Lower leg skin (tissue), 4 donors: ENCODE measurements around the gene PRICKLE2. TPM values are rescaled to one million over a fixed set of nuclear protein-coding genes. Genes with fewer than 3 reads are reported as not detected.

Experiments
- DNase-seq, 2 donors: peaks; one replicate each; pipeline ENCODE4 v3.0.0-alpha.2; 2019; ENCODE audit warnings: low spot score in 2 of 2
- H3K4me3 ChIP-seq: fragments of 200-600 bp; sonication (generic); 2 replicates; pipeline ENCODE4 v1.5.1; 2017; ENCODE audit warnings: mild to moderate bottlenecking, low read depth; ENCODE audit not compliant: poor library complexity, severe bottlenecking
- POLR2A ChIP-seq, 2 donors: fragments of 450-650 bp; IDR thresholded peaks; one replicate each; pipeline ENCODE4 v1.6.1; 2016 to 2017; ENCODE audit warnings: antibody characterized with exemption in 2 of 2, mild to moderate bottlenecking in 1 of 2, moderate library complexity in 1 of 2
- WGBS, 2 donors: methylation state at CpG; one replicate each; pipeline ENCODE4 v1.1.5; 2018; 5-methylcytosine and 5-hydroxymethylcytosine counted together
- intact Hi-C: fragments of 100-400 bp; cut with DNase I; formaldehyde crosslinking; loops from one replicate; pipeline ENCODE4 v1.15.0; 2023; ENCODE audit warnings: low total_unique reads
- total RNA-seq, 4 donors: library from RNA; depleted of rRNA; stranded (reverse); fragments of >200 nt; gene quantifications; one replicate each; pipeline ENCODE4 v1.1.0, GENCODE V29; 2016
- TF ChIP-seq, protein P1 (sequence below), 3 donors: fragments of 450-650 bp; IDR thresholded peaks; one replicate each; pipeline ENCODE4 v1.5.1; 2016; ENCODE audit warnings: antibody characterized with exemption in 3 of 3, mild to moderate bottlenecking in 3 of 3, moderate library complexity in 2 of 3

The PRICKLE2 gene
- total RNA-seq, 4 donors from 2014 or later, result 10.2 to 18.7 (median 11.7) TPM

DNA sequence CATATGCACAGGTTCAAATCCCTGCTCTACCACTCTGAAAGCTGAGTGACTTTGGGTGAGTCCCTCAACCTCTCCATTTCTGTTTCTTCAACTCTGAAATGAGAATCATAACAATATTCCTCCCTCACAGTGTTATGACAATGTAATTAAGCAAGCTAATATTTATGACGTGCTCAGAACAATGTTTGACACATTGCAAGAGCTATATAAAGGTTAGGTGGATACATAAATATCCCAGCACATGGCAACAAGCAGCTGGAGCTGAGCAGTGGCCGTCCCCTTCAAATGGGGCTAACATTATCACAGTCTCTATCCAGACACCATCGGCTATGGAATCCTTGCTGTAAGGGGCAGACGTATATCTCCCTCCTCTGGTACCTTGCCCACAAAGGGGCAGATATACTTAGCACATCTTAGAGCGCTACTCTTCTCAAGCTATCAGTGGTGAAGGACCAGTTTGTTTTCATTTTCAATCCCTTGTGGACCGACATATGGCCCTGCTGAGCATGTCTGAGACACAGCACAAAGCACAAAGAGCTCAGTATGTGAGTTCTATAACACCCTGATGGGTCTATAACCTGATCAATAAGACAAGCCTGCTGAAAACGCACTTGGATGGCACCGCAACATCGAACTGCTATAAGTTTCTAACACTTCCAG, 80.9 kb downstream of the PRICKLE2 start:
- TF ChIP-seq, protein P1, sequence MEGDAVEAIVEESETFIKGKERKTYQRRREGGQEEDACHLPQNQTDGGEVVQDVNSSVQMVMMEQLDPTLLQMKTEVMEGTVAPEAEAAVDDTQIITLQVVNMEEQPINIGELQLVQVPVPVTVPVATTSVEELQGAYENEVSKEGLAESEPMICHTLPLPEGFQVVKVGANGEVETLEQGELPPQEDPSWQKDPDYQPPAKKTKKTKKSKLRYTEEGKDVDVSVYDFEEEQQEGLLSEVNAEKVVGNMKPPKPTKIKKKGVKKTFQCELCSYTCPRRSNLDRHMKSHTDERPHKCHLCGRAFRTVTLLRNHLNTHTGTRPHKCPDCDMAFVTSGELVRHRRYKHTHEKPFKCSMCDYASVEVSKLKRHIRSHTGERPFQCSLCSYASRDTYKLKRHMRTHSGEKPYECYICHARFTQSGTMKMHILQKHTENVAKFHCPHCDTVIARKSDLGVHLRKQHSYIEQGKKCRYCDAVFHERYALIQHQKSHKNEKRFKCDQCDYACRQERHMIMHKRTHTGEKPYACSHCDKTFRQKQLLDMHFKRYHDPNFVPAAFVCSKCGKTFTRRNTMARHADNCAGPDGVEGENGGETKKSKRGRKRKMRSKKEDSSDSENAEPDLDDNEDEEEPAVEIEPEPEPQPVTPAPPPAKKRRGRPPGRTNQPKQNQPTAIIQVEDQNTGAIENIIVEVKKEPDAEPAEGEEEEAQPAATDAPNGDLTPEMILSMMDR (IDR thresholded peaks at IDR 0.05), result no peak
- TF ChIP-seq POLR2A (IDR thresholded peaks at IDR 0.05), result no peak
- H3K4me3 ChIP-seq, result no peak overlapping the region
- 91% methylated on average over 9 of the region's 9 CpGs for WGBS, 2 donors
- intact Hi-C loops, result no loop called here
- peak in 1 of 2 donors; percentile 17 for DNase-seq

DNA sequence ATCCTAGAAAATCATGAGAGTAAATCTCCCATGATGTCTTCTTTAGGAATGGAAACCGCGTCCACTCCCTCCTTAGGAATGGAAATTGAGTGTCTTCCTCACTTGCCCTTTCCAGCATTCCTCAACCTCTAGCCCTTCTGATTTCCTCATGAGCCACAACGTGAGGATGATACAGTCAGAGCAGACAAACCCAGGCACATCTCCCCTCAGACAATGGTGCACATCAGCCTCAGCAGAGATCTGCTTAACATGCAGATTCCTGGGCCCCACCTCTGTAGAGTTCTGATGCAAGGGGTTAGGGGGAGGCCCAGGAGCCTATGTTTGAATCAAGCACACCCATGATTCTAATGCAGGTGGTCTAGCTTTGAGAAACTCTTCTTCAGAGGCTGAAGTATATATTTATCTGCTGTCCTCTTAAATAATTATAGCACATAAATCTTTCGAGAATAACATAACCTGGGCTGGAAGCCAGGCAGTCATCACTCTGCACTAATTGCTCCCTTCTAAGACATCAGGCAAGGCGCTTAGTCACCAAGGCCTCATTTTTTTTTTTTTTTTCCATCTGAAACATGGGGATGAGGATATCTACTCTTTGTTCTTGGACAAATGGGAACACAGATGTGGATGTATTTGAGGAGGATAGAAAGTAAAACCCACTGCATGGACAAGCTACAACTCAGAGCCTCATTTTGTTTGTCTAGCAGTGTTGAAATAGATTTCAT, 81.7 kb downstream of the PRICKLE2 start:
- no peak for TF ChIP-seq POLR2A (IDR thresholded peaks at IDR 0.05)
- TF ChIP-seq, protein P1 (IDR thresholded peaks at IDR 0.05), result no peak
- DNase-seq, result peak in 1 of 2 donors; percentile 49
- intact Hi-C loops, result no loop called here
- H3K4me3 ChIP-seq, result no peak overlapping the region
- 50 to 58% methylated on average over 5 of the region's 5 CpGs for whole genome bisulfite sequencing, 2 donors

DNA sequence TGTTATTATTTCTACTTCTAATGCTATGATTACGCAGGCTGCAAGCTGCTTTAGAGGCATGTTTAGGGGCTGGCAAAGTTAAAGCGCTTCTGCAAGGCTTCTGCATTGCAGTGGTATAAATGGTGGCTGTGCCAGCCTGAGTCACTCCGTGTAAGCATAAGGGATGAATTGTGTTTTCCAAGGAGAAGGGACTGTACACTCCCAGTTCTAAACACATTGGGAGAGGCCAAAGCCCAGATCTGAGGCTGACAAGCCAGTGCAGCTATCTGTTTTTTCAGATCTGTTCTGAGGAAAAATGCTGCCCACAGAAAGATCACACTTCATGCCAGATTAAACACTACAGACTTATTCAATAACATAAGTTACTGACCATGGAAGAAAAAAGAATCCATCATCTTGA, 83.8 kb downstream of the PRICKLE2 start:
- intact Hi-C loops, result no loop called here
- 73 to 77% methylated on average over 3 of the region's 3 CpGs for WGBS, 2 donors
- DNase-seq, result no peak
- no peak for TF ChIP-seq POLR2A (IDR thresholded peaks at IDR 0.05)
- TF ChIP-seq, protein P1 (IDR thresholded peaks at IDR 0.05), result no peak
- no peak overlapping the region for H3K4me3 ChIP-seq

DNA sequence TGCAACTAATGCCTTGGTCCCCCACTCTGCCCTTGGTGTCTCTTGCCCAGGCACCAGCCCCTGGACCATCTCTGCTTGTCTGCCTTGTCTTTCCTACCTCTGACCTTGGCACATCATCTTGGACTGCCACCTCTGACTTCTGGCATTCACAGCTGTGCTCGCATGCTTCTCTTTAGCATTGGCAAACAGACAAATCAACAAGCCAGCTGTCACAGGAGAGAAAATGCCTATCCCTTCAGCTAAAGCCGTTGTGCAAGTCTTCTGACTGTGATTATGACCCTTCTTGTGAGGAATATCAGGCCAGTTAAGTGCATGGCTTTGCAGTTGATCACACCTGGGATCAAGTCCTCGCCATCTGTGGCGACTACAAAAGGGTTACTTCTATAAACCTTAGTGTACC, 84.6 kb downstream of the PRICKLE2 start:
- WGBS, 2 donors, result 72 to 89% methylated on average over 4 of the region's 4 CpGs
- no peak for DNase-seq
- no peak overlapping the region for H3K4me3 ChIP-seq
- intact Hi-C loops, result no loop called here
- TF ChIP-seq POLR2A (IDR thresholded peaks at IDR 0.05), result no peak
- TF ChIP-seq, protein P1 (IDR thresholded peaks at IDR 0.05), result no peak

DNA sequence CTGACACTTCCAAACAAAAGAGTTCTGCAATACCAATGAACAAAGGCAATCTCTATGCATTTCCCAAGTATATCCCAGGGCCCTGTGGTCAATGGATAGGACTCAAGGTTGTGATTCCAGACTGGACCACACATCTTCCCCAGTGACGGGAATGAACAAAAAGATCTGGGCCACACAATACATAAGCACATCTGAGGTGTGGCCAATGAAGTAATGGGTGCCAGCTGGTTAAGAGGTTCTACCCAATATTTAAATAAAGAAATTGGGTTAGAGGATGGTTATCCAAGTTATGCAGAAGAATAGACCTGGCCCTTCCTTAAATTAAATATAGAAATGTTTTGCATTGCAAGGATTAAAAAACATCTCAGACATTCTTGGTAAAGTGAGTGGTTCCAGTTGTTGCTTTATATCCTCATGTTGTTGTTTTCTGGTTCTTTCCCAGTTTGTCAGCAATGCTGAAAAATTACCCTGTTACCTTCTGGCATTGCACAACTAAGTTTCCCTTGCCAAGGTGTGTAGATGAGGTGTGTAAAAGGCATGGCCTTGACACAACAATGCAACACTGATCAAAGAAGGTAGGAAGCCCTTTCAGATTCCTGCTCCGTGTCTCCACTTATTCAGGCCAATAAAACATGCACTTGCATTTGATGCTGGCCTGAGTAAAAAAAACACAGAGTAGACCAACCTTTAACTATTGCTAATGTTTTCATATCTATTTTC, 86.5 kb downstream of the PRICKLE2 start:
- no peak overlapping the region for H3K4me3 ChIP-seq
- TF ChIP-seq, protein P1 (IDR thresholded peaks at IDR 0.05), result no peak
- no peak for TF ChIP-seq POLR2A (IDR thresholded peaks at IDR 0.05)
- DNase-seq, result no peak
- WGBS, 2 donors, result 72 to 83% methylated on average over 2 of the region's 2 CpGs
- intact Hi-C loops, result no loop called here
